ENCODE measurements around the gene APOA1. TPM values are rescaled to one million over a fixed set of nuclear protein-coding genes. Genes with fewer than 3 reads are reported as not detected.
"Not testable (repeated sequence)": the region's sequence is repeated elsewhere in the genome, so short reads cannot be mapped to it uniquely, and the experiment has no call there.

The APOA1 gene
- total RNA-seq, 4 donors from 2014 or later, result 1.2 to 11.6 (median 2.9) TPM; not detected in 1

DNA sequence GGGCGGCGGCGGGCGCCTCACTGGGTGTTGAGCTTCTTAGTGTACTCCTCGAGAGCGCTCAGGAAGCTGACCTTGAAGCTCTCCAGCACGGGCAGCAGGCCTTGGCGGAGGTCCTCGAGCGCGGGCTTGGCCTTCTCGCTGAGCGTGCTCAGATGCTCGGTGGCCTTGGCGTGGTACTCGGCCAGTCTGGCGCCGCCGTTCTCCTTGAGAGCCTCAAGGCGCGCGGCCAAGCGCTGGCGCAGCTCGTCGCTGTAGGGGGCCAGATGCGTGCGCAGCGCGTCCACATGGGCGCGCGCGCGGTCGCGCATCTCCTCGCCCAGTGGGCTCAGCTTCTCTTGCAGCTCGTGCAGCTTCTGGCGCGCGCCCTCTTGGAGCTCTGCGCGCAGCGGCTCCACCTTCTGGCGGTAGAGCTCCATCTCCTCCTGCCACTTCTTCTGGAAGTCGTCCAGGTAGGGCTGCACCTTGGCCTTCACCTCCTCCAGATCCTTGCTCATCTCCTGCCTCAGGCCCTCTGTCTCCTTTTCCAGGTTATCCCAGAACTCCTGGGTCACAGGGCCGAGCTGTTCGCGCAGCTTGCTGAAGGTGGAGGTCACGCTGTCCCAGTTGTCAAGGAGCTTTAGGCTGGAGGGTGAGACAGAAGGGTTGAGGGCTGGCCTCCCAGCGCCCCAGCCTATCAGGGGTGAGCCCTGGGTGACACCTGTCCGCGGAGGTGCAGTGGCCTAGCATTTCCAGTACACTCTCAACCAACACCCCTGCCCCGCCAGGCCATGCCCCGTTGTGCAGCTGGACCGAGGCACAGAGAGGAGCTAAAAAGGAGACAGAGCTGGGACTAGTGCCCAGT, 1.4 kb downstream of the APOA1 start:
- peak in 1 of 2 donors; percentile 79 for DNase-seq (ENCODE audit: low spot score in 2 of 2)
- H3K27ac ChIP-seq, result no peak overlapping the region
- TF ChIP-seq POLR2AphosphoS5 (IDR thresholded peaks at IDR 0.05), result peak in 1 of 3 donors; percentile 71
- TF ChIP-seq, protein P1, sequence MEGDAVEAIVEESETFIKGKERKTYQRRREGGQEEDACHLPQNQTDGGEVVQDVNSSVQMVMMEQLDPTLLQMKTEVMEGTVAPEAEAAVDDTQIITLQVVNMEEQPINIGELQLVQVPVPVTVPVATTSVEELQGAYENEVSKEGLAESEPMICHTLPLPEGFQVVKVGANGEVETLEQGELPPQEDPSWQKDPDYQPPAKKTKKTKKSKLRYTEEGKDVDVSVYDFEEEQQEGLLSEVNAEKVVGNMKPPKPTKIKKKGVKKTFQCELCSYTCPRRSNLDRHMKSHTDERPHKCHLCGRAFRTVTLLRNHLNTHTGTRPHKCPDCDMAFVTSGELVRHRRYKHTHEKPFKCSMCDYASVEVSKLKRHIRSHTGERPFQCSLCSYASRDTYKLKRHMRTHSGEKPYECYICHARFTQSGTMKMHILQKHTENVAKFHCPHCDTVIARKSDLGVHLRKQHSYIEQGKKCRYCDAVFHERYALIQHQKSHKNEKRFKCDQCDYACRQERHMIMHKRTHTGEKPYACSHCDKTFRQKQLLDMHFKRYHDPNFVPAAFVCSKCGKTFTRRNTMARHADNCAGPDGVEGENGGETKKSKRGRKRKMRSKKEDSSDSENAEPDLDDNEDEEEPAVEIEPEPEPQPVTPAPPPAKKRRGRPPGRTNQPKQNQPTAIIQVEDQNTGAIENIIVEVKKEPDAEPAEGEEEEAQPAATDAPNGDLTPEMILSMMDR (IDR thresholded peaks at IDR 0.05), result peak in 1 of 2 donors; percentile 60
- no peak for TF ChIP-seq EP300 (IDR thresholded peaks at IDR 0.05)
- no peak for TF ChIP-seq POLR2A (IDR thresholded peaks at IDR 0.05)
- peak overlapping the region; percentile 43 for H3K4me3 ChIP-seq
- H3K9me3 ChIP-seq, result no peaks in the 10 kb centered on the region
- no peaks in the 10 kb centered on the region for H3K27me3 ChIP-seq
- H3K4me1 ChIP-seq, result peaks cover 13% of the 10 kb centered on the region
- no peaks in the 10 kb centered on the region for H3K36me3 ChIP-seq
- 36% methylated on average over 15 of the region's 57 CpGs for WGBS

DNA sequence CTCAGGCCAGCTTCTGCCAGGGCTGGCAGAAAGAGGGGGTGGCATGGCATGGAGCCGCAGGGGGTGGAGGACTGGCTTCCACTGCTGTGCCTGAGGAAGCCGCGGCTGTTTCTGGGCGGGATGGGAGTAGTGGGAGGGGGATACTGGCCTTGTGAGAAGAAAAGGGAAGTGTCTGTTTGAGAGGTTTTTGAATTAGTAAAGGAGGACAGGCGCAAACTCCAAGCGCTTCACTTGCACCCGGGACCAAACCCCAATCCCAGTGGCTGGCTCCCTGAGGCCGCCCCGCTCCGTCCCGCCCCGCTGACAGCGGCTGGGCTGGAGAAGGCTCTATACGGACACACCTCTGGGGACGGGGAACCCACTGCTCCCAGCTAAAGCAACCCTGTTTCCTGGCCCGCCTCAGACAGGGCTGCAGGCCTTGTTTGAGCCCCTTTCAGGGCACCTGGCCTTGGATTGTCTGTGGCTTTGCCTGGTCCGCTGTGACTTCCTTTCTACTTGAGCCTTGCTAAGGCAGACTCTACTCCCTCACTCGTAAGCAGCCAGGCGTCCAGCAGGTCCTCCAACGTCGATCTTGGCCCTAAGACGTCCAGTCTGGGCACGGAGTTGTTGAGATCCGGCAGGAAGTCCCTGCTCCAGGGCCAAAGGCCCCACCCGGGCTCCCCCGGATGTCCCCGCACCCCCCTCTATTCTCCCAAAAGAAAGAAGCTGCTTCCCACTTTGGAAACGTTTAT, 2.2 kb downstream of the APOA1 start:
- 60% methylated on average over 16 of the region's 28 CpGs for WGBS
- no peak overlapping the region for H3K27ac ChIP-seq

DNA sequence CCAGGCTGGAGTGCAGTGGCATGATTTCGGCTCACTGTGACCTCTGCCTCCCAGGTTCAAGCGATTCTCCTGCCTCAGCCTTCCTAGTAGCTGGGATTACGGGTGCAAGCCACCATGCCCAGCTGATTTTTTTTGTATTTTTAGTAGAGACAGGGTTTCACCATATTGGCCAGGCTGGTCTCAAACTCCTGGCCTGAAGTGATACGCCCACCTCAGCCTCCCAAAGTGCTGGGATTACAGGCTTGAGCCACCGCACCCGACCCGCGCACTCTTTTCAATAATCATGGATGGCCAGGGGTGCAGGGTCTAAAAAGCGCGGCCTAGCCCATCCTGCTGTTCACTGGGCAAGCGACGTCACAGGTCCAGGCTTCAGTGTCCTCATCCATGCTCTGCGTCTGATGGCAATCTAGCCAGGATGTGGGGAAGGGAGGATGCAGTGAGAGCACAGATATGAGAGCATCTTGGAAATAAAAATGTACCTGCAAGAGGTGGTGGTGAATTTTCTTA, 2.8 kb downstream of the APOA1 start:
- not testable (repeated sequence) for H3K27ac ChIP-seq; DNase-seq (ENCODE audit: low spot score in 2 of 2); H3K36me3 ChIP-seq; H3K4me3 ChIP-seq; H3K9me3 ChIP-seq; H3K27me3 ChIP-seq
- H3K4me1 ChIP-seq, result peaks cover 13% of the 10 kb centered on the region
- 80% methylated on average over 13 of the region's 13 CpGs for WGBS

More for the DNA sequence above, 2.2 kb downstream of the APOA1 start:
- no peak for TF ChIP-seq POLR2A (IDR thresholded peaks at IDR 0.05)
- TF ChIP-seq POLR2AphosphoS5 (IDR thresholded peaks at IDR 0.05), result no peak
- no peak for TF ChIP-seq EP300 (IDR thresholded peaks at IDR 0.05)
- TF ChIP-seq, protein P1 (IDR thresholded peaks at IDR 0.05), result no peak
- Histone ChIP-seq H3K4me1 (peaks cover 13% of the 10 kb centered on the region), H3K9me3 (no peaks in the 10 kb centered on the region), H3K27me3 (no peaks in the 10 kb centered on the region), H3K4me3 (peak overlapping the region; percentile 43), H3K36me3 (no peaks in the 10 kb centered on the region)
- DNase-seq (ENCODE audit: low spot score in 2 of 2), result no peak

DNA sequence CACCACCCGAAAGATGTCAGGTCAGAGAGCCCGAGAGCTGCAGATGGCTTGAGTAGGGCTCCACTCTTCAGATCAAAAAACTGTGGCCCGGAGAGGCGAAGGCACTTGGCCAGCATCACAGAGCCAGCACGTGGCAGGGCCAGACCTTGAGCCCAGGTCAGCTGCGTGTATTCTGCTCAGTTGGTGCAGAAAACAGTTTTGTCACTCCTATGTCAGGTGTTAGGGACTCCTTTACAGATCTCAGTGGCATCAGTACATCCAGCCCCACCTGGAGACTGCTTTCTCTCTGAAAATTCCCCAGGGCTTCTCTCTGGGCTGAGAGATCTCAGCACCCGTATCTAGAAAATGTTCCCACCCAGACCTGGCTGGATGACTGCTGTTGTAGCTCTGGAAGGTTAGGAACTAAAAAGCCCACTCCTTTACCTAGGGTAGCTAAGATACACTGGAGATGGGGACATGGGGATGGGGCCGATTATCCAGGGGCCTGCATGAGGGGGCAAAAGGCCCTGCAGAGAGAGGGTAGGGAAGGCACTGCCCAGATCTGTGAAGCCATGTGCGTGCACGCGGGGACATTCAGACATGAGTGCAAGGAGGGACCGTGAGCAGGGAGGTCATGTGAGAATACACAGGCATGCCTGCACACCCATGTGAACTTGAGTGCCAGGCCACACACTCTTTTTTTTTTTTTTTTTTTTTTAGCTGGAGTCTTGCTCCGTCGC, 3.4 kb downstream of the APOA1 start:
- H3K27ac ChIP-seq, result no peak overlapping the region
- H3K4me3 ChIP-seq, result no peak overlapping the region
- 86% methylated on average over 12 of the region's 14 CpGs for WGBS
- no peaks in the 10 kb centered on the region for H3K27me3 ChIP-seq
- no peak for TF ChIP-seq POLR2AphosphoS5 (IDR thresholded peaks at IDR 0.05)
- no peak for TF ChIP-seq POLR2A (IDR thresholded peaks at IDR 0.05)
- TF ChIP-seq, protein P1 (IDR thresholded peaks at IDR 0.05), result no peak
- no peak for TF ChIP-seq EP300 (IDR thresholded peaks at IDR 0.05)
- peaks cover 13% of the 10 kb centered on the region for H3K4me1 ChIP-seq
- no peaks in the 10 kb centered on the region for H3K9me3 ChIP-seq
- no peak for DNase-seq (ENCODE audit: low spot score in 2 of 2)
- H3K36me3 ChIP-seq, result no peaks in the 10 kb centered on the region

DNA sequence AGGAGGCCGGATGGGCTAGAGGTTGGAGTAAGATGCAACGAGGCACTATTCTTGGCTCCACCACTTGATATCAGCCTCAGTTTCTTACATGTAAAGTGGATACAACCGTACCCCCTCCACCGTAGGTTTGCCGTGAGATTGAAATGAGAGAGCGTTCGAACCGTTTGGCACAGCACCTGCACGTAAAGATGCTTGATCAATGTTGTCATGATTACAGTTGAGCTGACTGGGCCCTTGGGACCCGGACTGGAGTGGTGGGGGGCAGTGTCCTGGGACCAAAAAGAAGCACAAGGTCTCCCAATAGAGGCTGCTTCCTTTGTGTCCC, 4.0 kb downstream of the APOA1 start:
- WGBS, result 93% methylated on average over 10 of the region's 10 CpGs
- Histone ChIP-seq H3K4me1 (peaks cover 13% of the 10 kb centered on the region), H3K36me3 (no peaks in the 10 kb centered on the region), H3K27ac (no peak overlapping the region), H3K27me3 (no peaks in the 10 kb centered on the region), H3K4me3 (no peak overlapping the region), H3K9me3 (no peaks in the 10 kb centered on the region)
- no peak for DNase-seq (ENCODE audit: low spot score in 2 of 2)
- TF ChIP-seq, protein P1 (IDR thresholded peaks at IDR 0.05), result no peak
- no peak for TF ChIP-seq EP300 (IDR thresholded peaks at IDR 0.05)
